HEK293 (cell line): ENCODE results near the gene GALNT11.

ENCODE experiments used
- EGR2 ChIP-seq: fragments of 450-650 bp; formaldehyde crosslinking; IDR thresholded peaks from 2 replicates; pipeline ENCODE4 v1.5.1; 2016; ENCODE audit warnings: low read depth, missing biosample characterization, missing genetic modification characterization
- HOXA7 ChIP-seq: sonication (generic); formaldehyde crosslinking; IDR thresholded peaks from 2 replicates; pipeline ENCODE4 v1.8.1; 2022; ENCODE audit warnings: missing genetic modification reagents, borderline replicate concordance
- MZF1 ChIP-seq: fragments of 450-650 bp; formaldehyde crosslinking; IDR thresholded peaks from 2 replicates; pipeline ENCODE4 v1.5.1; 2017; ENCODE audit warnings: missing biosample characterization, missing genetic modification characterization, borderline replicate concordance
- PRDM1 ChIP-seq: fragments of 450-650 bp; formaldehyde crosslinking; IDR thresholded peaks from 2 replicates; pipeline ENCODE4; 2016; ENCODE audit warnings: missing biosample characterization, missing genetic modification characterization
- SCRT2 ChIP-seq: fragments of 450-650 bp; formaldehyde crosslinking; IDR thresholded peaks from 2 replicates; pipeline ENCODE4 v1.5.1; 2016; ENCODE audit warnings: missing biosample characterization, missing genetic modification characterization
- SP3 ChIP-seq: fragments of 450-650 bp; formaldehyde crosslinking; IDR thresholded peaks from 2 replicates; pipeline ENCODE4 v1.5.1; 2016; ENCODE audit warnings: missing biosample characterization, missing genetic modification characterization
- YY2 ChIP-seq: fragments of 450-650 bp; formaldehyde crosslinking; IDR thresholded peaks from 2 replicates; pipeline ENCODE4 v1.5.1; 2016; ENCODE audit warnings: missing biosample characterization, missing genetic modification characterization
- ZBTB48 ChIP-seq: fragments of 450-650 bp; formaldehyde crosslinking; IDR thresholded peaks from 2 replicates; pipeline ENCODE4 v1.5.1; 2016; ENCODE audit warnings: missing biosample characterization, missing genetic modification characterization
- ZFP69B ChIP-seq: fragments of 450-650 bp; formaldehyde crosslinking; IDR thresholded peaks from 2 replicates; pipeline ENCODE4 v1.5.1; 2016; ENCODE audit warnings: missing biosample characterization, missing genetic modification characterization
- ZIC2 ChIP-seq: fragments of 450-650 bp; formaldehyde crosslinking; IDR thresholded peaks from 2 replicates; pipeline ENCODE4 v1.5.1; 2016; ENCODE audit warnings: missing biosample characterization, missing genetic modification characterization
- ZNF114 ChIP-seq: fragments of 450-650 bp; formaldehyde crosslinking; IDR thresholded peaks from 2 replicates; pipeline ENCODE4 v1.5.0; 2017; ENCODE audit warnings: missing biosample characterization, missing genetic modification characterization
- ZNF121 ChIP-seq: fragments of 450-650 bp; formaldehyde crosslinking; IDR thresholded peaks from 2 replicates; pipeline ENCODE4 v1.5.1; 2016; ENCODE audit warnings: missing biosample characterization, missing genetic modification characterization
- ZNF19 ChIP-seq: fragments of 450-650 bp; formaldehyde crosslinking; IDR thresholded peaks from 2 replicates; pipeline ENCODE4; 2016; ENCODE audit warnings: missing biosample characterization, missing genetic modification characterization, low read depth
- ZNF214 ChIP-seq: fragments of 450-650 bp; formaldehyde crosslinking; IDR thresholded peaks from 2 replicates; pipeline ENCODE4 v1.5.1; 2017; ENCODE audit warnings: missing biosample characterization, mild to moderate bottlenecking, missing genetic modification characterization, borderline replicate concordance
- ZNF324 ChIP-seq: fragments of 450-650 bp; formaldehyde crosslinking; IDR thresholded peaks from 2 replicates; pipeline ENCODE4 v1.5.1; 2016; ENCODE audit warnings: missing biosample characterization, missing genetic modification characterization
- ZNF426 ChIP-seq: fragments of 450-650 bp; formaldehyde crosslinking; IDR thresholded peaks from 2 replicates; pipeline ENCODE4 v1.5.1; 2017; ENCODE audit warnings: missing biosample characterization, missing genetic modification characterization, mild to moderate bottlenecking, inconsistent platforms, moderate library complexity
- ZNF521 ChIP-seq: fragments of 450-650 bp; formaldehyde crosslinking; IDR thresholded peaks from 2 replicates; pipeline ENCODE4 v1.5.1; 2017; ENCODE audit warnings: missing biosample characterization, mild to moderate bottlenecking, missing genetic modification characterization
- ZNF548 ChIP-seq: fragments of 450-650 bp; formaldehyde crosslinking; IDR thresholded peaks from 2 replicates; pipeline ENCODE4 v1.5.1; 2016; ENCODE audit warnings: missing biosample characterization, missing genetic modification characterization
- ZNF561 ChIP-seq: fragments of 450-650 bp; IDR thresholded peaks from 2 replicates; pipeline ENCODE4 v1.5.1; 2018; ENCODE audit warnings: missing biosample characterization, missing genetic modification characterization, borderline replicate concordance
- ZNF596 ChIP-seq: fragments of 450-650 bp; IDR thresholded peaks from 2 replicates; pipeline ENCODE4 v1.5.0; 2018; ENCODE audit warnings: missing biosample characterization, mild to moderate bottlenecking, missing genetic modification characterization, moderate library complexity
- ZNF600 ChIP-seq: fragments of 450-650 bp; formaldehyde crosslinking; IDR thresholded peaks from 2 replicates; pipeline ENCODE4 v1.5.1; 2016; ENCODE audit warnings: missing biosample characterization, missing genetic modification characterization
- ZNF629 ChIP-seq: fragments of 450-650 bp; formaldehyde crosslinking; IDR thresholded peaks from 2 replicates; pipeline ENCODE4 v1.5.1; 2017; ENCODE audit warnings: missing biosample characterization, missing genetic modification characterization
- ZNF670 ChIP-seq: fragments of 450-650 bp; formaldehyde crosslinking; IDR thresholded peaks from 2 replicates; pipeline ENCODE4 v1.5.1; 2016; ENCODE audit warnings: missing biosample characterization, missing genetic modification characterization, low read depth
- ZNF792 ChIP-seq: fragments of 450-650 bp; formaldehyde crosslinking; IDR thresholded peaks from 2 replicates; pipeline ENCODE4 v1.5.1; 2016; ENCODE audit warnings: missing biosample characterization, missing genetic modification characterization
- ZNF843 ChIP-seq: fragments of 450-650 bp; formaldehyde crosslinking; IDR thresholded peaks from 2 replicates; pipeline ENCODE4 v1.5.1; 2016; ENCODE audit warnings: missing biosample characterization, missing genetic modification characterization
- TF ChIP-seq, protein P1 (sequence below): fragments of 450-650 bp; formaldehyde crosslinking; IDR thresholded peaks from 2 replicates; pipeline ENCODE4 v1.5.1; 2016; ENCODE audit warnings: missing biosample characterization, missing genetic modification characterization
- TF ChIP-seq, protein P2 (sequence below): IDR thresholded peaks from 2 replicates; pipeline ENCODE4 v1.6.1; 2011; ENCODE audit warnings: mild to moderate bottlenecking, low read depth, low read length, borderline replicate concordance
- TF ChIP-seq, protein P3 (sequence below): fragments of 450-650 bp; formaldehyde crosslinking; IDR thresholded peaks from 2 replicates; pipeline ENCODE4 v1.5.1; 2016; ENCODE audit warnings: missing biosample characterization, missing genetic modification characterization
- TF ChIP-seq, protein P4 (sequence below): fragments of 450-650 bp; formaldehyde crosslinking; IDR thresholded peaks from 2 replicates; pipeline ENCODE4 v1.5.1; 2016; ENCODE audit warnings: missing biosample characterization, missing genetic modification characterization
- TF ChIP-seq, protein P5 (sequence below): fragments of 450-650 bp; formaldehyde crosslinking; IDR thresholded peaks from 2 replicates; pipeline ENCODE4 v1.5.1; 2016; ENCODE audit warnings: missing biosample characterization, missing genetic modification characterization
- TF ChIP-seq, protein P6 (sequence below): fragments of 450-650 bp; formaldehyde crosslinking; IDR thresholded peaks from 2 replicates; pipeline ENCODE4 v1.5.1; 2016; ENCODE audit warnings: missing biosample characterization, missing genetic modification characterization

GALNT11 gene

DNA sequence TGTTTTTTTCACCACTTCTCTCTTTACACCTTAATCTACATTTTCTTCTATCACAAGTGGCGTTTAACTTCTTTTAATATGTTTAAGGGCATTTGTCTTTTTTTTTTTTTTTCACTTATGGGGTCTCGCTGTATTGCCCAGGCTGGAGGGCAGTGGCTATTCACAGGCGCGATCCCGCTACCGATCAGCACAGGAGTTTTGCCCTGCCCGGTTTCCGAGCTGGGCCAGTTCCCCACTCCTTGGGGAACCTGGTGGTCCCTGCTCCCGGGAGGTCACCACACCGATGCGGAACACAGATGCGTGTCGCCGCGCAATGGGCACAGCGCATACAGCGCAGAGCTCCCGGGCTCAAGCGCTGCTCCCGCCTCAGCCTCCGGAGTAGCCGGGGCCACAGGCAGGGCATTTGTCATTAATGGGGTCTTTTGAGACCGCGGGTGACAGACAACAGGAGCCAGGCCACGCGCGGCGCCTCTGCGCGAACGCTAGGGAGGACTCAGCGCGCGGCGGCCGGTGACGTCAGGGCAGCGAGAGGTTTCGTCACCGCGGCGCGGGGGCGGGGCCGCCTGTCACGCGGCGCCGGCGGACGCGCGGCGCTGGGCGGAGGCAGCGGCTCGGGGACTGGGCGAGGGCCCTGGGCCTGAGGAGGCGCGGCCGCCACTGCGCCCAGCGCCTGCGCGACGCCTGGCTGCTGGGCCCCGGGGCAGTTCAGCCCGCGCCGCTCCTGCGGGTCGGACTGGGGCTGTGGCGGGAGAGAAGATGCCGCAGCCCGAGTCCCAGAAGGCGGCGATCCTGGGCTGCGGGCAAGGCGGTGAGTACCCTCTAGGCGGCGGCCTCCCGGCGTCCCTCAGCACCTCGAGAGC, at the start of gene GALNT11 (continued):
- TF ChIP-seq EGR2 (no peak), ZNF426 (no peak), ZNF792 (0 out of 2 replicates have a peak, but pooled peaks have one; percentile 51), ZNF670 (no peak), YY2 (no peak), SP3 (peak; percentile 30; the same call in 1 of the 2 replicates), ZNF19 (tag by site-specific recombination) (no peak), ZNF629 (tag by site-specific recombination) (peak; percentile 99), ZNF843 (tag by site-specific recombination) (no peak), HOXA7 (CRISPR knock-in tag) (no peak), ZBTB48 (tag by site-specific recombination) (peak; percentile 52; the same call in 1 of the 2 replicates), ZNF214 (no peak), ZNF121 (peak; percentile 100), ZNF596 (tag by site-specific recombination) (0 out of 2 replicates have a peak, but pooled peaks have one; percentile 4), MZF1 (tag by site-specific recombination) (peak; percentile 86), ZNF521 (tag by site-specific recombination) (no peak), ZNF324 (tag by site-specific recombination) (peak; percentile 38; the same call in 1 of the 2 replicates), ZFP69B (peak; percentile 48; the same call in 1 of the 2 replicates), PRDM1 (tag by site-specific recombination) (no peak), ZNF114 (tag by site-specific recombination) (no peak), ZNF600 (peak; percentile 77; the same call in 1 of the 2 replicates), ZNF561 (no peak), SCRT2 (tag by site-specific recombination) (0 out of 2 replicates have a peak, but pooled peaks have one; percentile 30), ZIC2 (tag by site-specific recombination) (peak; percentile 20; the same call in 1 of the 2 replicates), ZNF548 (tag by site-specific recombination) (no peak)
- TF ChIP-seq, protein P1, sequence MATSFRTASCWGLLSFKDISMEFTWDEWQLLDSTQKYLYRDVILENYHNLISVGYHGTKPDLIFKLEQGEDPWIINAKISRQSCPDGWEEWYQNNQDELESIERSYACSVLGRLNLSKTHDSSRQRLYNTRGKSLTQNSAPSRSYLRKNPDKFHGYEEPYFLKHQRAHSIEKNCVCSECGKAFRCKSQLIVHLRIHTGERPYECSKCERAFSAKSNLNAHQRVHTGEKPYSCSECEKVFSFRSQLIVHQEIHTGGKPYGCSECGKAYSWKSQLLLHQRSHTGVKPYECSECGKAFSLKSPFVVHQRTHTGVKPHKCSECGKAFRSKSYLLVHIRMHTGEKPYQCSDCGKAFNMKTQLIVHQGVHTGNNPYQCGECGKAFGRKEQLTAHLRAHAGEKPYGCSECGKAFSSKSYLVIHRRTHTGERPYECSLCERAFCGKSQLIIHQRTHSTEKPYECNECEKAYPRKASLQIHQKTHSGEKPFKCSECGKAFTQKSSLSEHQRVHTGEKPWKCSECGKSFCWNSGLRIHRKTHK (tag by site-specific recombination): no peak
- TF ChIP-seq, protein P2, sequence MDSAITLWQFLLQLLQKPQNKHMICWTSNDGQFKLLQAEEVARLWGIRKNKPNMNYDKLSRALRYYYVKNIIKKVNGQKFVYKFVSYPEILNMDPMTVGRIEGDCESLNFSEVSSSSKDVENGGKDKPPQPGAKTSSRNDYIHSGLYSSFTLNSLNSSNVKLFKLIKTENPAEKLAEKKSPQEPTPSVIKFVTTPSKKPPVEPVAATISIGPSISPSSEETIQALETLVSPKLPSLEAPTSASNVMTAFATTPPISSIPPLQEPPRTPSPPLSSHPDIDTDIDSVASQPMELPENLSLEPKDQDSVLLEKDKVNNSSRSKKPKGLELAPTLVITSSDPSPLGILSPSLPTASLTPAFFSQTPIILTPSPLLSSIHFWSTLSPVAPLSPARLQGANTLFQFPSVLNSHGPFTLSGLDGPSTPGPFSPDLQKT: no peak
- TF ChIP-seq, protein P3, sequence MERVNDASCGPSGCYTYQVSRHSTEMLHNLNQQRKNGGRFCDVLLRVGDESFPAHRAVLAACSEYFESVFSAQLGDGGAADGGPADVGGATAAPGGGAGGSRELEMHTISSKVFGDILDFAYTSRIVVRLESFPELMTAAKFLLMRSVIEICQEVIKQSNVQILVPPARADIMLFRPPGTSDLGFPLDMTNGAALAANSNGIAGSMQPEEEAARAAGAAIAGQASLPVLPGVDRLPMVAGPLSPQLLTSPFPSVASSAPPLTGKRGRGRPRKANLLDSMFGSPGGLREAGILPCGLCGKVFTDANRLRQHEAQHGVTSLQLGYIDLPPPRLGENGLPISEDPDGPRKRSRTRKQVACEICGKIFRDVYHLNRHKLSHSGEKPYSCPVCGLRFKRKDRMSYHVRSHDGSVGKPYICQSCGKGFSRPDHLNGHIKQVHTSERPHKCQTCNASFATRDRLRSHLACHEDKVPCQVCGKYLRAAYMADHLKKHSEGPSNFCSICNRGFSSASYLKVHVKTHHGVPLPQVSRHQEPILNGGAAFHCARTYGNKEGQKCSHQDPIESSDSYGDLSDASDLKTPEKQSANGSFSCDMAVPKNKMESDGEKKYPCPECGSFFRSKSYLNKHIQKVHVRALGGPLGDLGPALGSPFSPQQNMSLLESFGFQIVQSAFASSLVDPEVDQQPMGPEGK (tag by site-specific recombination): no peak
- TF ChIP-seq, protein P4, sequence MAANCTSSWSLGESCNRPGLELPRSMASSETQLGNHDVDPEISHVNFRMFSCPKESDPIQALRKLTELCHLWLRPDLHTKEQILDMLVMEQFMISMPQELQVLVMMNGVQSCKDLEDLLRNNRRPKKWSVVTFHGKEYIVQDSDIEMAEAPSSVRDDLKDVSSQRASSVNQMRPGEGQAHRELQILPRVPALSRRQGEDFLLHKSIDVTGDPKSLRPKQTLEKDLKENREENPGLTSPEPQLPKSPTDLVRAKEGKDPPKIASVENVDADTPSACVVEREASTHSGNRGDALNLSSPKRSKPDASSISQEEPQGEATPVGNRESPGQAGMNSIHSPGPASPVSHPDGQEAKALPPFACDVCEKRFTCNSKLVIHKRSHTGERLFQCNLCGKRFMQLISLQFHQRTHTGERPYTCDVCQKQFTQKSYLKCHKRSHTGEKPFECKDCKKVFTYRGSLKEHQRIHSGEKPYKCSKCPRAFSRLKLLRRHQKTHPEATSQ (tag by site-specific recombination): peak; percentile 72; the same call in 1 of the 2 replicates
- TF ChIP-seq, protein P5, sequence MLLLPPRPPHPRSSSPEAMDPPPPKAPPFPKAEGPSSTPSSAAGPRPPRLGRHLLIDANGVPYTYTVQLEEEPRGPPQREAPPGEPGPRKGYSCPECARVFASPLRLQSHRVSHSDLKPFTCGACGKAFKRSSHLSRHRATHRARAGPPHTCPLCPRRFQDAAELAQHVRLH: peak; percentile 82; the same call in 1 of the 2 replicates
- TF ChIP-seq, protein P6, sequence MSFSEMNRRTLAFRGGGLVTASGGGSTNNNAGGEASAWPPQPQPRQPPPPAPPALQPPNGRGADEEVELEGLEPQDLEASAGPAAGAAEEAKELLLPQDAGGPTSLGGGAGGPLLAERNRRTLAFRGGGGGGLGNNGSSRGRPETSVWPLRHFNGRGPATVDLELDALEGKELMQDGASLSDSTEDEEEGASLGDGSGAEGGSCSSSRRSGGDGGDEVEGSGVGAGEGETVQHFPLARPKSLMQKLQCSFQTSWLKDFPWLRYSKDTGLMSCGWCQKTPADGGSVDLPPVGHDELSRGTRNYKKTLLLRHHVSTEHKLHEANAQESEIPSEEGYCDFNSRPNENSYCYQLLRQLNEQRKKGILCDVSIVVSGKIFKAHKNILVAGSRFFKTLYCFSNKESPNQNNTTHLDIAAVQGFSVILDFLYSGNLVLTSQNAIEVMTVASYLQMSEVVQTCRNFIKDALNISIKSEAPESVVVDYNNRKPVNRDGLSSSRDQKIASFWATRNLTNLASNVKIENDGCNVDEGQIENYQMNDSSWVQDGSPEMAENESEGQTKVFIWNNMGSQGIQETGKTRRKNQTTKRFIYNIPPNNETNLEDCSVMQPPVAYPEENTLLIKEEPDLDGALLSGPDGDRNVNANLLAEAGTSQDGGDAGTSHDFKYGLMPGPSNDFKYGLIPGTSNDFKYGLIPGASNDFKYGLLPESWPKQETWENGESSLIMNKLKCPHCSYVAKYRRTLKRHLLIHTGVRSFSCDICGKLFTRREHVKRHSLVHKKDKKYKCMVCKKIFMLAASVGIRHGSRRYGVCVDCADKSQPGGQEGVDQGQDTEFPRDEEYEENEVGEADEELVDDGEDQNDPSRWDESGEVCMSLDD (tag by site-specific recombination): no peak
